GM19239 (cell line): ENCODE data around the gene PEX11G.
"Not testable (repeated sequence)": the region's sequence is repeated elsewhere in the genome, so short reads cannot be mapped to it uniquely, and the experiment has no call there.

Experiments
- DNase-seq: peaks from one replicate; pipeline ENCODE4 v3.0.0; 2011; ENCODE audit warnings: low spot score; ENCODE audit not compliant: insufficient read length
- FAIRE-seq: peaks from 2 replicates; lab custom pipeline; 2011; peaks lifted over from hg19 to GRCh38; lab: Jason Lieb, UNC

Gene PEX11G

DNA sequence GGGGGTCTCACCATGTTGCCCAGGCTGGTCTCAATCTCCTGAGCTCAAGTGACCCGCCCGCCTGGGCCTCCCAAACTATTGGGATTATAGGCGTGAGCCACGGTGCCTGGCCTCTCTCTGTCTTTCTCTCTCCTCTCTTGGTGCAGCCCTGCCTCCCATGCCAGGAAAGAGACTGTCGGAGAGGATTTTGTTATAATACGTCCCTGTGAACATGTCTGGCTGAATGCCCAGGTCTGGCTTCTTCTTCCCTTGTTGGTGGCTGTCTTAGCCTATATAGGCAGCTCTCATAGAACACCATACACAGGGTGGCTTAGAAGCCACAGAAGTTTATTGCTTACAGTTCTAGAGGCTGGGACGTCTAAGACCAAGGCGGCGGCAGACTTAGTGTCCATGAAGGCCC lies 46.4 kb downstream of the PEX11G start:
- DNase-seq (no peak), FAIRE-seq (no peak)

DNA sequence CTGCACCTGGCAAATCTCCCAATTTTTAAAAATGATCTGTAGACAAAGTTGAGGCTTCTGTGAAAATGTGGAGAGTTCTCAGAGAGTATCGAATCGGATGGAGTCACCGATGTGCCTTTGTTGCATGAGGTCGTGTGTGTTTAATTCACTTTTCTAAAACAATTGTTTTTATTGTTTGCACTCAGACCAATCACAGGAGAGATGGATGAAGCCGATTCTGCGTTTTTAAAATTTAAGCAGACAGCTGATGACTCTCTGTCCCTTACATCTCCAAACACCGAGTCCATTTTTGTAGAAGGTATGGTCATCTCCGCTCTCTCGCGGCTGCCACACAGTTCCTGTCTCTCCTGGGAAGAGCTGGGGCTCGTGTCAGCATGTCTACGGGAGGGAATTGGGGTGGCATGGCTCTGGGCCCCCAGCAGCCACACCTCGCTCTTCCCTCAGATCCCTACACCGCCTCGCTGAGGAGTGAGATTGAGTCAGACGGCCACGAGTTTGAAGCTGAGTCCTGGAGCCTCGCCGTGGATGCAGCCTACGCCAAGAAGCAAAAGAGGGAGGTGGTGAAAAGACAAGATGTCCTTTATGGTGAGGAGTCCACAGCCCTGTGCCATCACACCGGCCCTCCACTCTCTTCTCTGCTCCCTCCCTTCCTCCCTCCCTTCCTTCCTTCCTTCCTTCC lies 47.2 kb downstream of the PEX11G start:
- DNase-seq (no peak), FAIRE-seq (no peak)

DNA sequence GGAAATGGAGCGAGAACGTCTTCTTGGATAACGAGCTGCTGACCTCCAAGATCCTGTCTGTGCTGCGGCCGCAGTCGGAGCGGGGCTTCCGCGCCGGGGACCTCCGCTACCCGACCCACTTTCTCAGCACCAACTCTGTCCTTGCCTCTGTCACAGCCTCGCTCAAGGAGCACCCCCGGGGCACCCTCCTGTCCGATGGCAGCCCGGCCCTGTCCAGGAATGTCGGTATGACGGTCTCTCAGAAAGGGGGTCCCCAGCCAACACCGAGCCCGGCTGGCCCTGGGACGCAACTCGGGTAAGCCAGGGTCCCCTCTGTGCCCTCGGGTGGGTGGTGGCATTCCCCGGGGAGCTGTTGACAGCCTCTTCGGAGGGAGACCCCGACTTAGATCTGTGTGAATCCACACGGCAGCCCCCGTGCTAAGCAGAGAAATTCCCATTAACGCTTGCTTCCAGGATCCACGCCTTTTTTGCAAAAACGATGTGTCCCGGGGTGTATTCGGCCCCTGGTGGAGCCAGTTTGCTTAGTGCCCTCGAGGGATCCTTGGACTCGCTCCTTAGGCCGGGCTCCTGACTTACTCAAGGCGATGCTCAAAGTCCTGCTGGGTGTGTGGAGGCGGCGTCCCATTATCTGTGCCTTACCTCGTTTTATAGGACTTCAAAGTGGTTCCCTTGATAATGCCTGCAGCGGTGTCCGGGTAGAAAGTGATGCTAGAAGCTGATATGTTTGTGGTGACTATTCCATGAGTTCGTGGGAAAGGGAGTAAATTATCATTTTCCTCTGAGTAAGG lies 48.5 kb downstream of the PEX11G start:
- DNase-seq (no peak), FAIRE-seq (no peak)

DNA sequence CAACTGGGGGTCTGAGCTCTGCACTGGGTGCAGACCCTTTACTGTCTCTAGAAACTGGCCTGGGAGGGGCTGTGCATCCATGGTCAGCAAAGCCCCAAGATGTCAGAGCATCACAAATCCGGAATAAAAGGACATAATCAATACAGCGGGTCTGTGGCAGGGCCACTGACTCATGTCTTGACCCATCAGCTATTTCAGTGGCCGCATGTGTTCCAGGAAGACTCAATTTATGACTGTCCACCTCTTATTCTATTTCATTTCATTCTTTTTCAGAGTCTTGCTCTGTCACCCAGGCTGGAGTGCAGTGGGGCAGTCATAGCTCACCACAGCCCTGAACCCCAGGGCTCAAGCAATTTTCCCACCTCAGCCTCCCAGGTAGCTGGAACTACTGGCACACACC lies 53.2 kb downstream of the PEX11G start:
- FAIRE-seq: no peak

DNA sequence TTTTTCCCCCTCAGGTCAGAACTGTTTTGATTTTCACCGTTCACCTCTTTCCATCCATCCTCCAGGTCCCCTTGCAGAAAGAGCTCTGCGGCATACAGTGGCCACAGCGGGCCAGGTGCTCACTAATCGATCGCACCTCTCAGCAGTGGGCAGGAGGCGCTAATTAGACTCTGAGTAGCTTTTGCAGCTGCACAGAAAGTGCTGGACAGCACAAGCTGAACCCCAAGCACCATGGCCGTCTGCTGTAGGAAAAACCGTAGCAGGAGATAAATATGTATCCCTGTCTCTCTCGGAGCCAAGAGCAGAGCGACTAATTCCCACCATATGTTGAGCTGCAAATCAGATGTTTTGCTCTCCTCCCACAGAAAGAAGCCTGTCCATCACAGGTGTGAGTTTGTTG lies 54.4 kb downstream of the PEX11G start:
- FAIRE-seq: no peak
- no peak for DNase-seq

More for the DNA sequence above, 53.2 kb downstream of the PEX11G start:
- DNase-seq: no peak

DNA sequence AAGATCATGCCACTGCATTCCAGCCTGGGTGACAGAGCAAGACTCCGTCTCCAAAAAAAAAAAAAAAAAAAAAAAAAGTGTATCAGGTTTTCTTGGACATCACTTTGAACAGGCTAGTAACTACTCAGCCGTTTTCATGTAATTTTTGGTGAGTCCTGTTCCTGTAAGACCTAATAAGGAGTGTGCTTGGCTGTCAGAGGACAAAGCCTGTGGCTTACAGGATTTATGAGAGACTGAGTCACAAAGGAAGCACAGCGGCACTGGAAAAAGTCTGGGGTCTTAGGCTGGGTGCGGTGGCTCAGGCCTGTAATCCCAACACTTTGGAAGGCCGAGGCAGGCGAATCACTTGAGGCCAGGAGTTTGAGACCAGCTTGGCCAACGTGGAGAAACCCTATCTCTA lies 55.4 kb downstream of the PEX11G start:
- not testable (repeated sequence) for FAIRE-seq, DNase-seq

DNA sequence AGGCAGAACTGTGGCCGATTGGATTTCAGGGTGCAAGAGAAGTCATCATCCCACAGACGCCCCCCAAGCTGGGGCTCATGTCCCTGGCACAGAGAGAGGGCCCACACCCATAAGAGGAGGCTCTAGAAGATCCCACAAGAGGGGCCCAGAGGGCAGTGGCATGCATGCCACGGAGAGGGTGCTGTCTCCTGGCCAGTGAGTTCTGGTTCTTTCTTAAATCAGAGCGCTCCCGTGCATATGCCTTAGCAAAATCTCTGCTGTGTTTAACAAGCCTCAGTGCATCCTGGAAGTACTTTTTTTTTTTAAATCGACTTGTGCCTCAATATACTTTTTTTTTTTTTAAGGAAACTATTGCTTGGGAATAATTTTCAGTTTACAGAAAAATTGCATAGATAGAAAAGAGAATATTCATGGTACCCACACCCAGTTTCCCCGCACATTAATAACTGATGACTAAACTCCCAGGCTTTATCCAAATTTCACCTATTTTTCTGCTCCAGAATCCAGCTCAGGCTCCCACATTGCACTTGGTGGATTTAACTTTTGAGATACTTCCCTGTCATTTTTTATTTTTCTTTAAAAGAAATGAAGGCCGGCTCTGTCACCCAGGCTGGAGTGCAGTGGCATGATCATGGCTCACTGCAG lies 59.1 kb downstream of the PEX11G start:
- no peak for FAIRE-seq

DNA sequence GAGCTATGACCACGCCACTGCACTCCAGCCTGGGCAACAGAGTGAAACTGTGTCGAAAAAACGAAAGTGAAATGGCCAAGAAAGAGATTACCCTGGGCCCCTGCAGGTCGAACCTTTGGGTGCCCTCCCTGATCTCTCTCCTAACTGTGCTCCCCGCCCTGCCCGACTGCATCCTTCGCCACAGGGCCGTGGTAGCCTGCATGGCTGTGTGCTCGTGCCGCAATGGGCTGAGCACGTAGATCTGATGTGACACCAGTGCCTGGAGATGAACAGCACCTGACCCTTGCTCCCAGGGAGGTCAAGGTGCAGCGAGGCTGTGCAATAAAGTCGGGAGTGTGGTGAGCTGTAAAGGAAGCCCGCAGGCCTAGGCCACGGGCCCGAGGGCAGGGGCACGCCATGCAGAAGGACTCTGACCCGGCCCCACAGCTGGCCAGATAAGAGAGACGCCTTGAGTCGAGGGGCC lies 60.2 kb downstream of the PEX11G start:
- DNase-seq (no peak), FAIRE-seq (no peak)

More for the DNA sequence above, 59.1 kb downstream of the PEX11G start:
- no peak for DNase-seq

DNA sequence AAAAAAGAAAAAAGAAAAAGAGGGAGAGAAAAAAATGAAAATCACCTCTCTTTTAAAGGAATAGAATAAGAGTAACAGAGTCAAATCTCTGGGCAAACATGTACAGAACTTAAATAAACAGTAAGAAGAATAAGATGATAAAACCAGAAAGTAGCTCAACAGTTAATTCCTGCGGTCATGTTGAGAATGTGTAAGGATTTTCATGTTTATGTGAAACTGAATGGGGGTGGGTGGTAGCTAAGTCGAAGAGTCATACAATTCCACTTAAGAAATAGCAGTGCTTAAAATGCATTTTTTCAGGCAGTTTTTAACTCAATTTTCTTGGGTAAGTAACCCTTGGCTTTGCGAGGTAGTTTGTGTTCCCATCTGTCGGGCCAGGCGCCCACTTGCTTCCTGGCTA lies 60.9 kb downstream of the PEX11G start:
- FAIRE-seq: no peak
- no peak for DNase-seq

DNA sequence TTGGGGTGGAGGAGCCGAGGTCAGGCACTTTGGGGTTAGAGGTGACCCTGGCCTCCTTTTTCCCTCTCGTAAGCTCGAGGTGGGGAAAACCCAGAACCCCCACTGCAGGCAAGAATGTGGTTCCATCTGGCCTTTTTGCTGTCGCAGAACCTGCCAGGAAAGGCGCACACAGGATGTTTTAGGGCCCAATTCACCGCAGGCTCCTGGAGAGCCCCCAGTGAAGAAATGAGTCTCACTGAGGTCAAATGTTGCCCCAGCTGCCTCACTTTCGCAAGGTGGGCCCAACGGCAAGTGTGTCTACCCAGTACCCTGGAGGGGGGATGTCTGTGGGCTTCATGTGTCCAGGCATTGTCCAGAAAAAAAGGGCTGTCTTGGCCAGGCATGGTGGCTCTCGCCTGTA lies 61.8 kb downstream of the PEX11G start:
- DNase-seq: no peak
- FAIRE-seq: no peak
